ENCODE measurements around the gene TMEM203. TPM values are rescaled to one million over a fixed set of nuclear protein-coding genes. Genes with fewer than 3 reads are reported as not detected.

The TMEM203 gene
- total RNA-seq, 2 donors from 2014 or later = 35.7 to 43.5 TPM

DNA sequence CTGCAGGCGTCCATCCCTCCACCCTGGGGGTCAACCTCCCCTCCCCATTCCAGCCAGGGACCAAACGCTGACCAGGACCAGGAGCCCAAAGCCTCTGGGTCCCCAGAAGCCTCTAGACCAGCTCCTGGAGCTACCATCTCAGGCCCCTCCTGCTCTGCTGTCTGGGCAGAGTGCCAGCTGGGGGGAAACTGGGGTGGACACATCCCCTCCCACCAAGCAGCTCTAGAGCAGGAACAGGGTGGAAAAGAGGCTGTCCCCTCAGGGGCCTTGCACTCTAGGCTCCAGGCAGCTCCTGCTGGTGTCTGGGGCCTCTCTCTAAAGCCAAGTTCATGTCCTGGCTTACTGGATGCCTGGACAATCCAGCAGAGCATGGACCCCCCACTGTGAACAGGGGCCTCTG lies 12.6 kb downstream of the TMEM203 start:
- no peaks in the 10 kb centered on the region for H3K27me3 ChIP-seq
- H3K36me3 ChIP-seq = no peaks in the 10 kb centered on the region
- no peaks in the 10 kb centered on the region for H3K9me3 ChIP-seq
- H3K27ac ChIP-seq = no peak overlapping the region
- intact Hi-C loops (cut with DNase I) = no loop called here
- peaks cover 45% of the 10 kb centered on the region for H3K4me1 ChIP-seq
- no peak overlapping the region for H3K4me3 ChIP-seq
- H3K9ac ChIP-seq (ENCODE audit: low read depth in 2 of 2, low read length in 2 of 2) = no peak overlapping the region
- TF ChIP-seq, protein P1, sequence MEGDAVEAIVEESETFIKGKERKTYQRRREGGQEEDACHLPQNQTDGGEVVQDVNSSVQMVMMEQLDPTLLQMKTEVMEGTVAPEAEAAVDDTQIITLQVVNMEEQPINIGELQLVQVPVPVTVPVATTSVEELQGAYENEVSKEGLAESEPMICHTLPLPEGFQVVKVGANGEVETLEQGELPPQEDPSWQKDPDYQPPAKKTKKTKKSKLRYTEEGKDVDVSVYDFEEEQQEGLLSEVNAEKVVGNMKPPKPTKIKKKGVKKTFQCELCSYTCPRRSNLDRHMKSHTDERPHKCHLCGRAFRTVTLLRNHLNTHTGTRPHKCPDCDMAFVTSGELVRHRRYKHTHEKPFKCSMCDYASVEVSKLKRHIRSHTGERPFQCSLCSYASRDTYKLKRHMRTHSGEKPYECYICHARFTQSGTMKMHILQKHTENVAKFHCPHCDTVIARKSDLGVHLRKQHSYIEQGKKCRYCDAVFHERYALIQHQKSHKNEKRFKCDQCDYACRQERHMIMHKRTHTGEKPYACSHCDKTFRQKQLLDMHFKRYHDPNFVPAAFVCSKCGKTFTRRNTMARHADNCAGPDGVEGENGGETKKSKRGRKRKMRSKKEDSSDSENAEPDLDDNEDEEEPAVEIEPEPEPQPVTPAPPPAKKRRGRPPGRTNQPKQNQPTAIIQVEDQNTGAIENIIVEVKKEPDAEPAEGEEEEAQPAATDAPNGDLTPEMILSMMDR (IDR thresholded peaks at IDR 0.05) = no peak
- DNase-seq = no peak

DNA sequence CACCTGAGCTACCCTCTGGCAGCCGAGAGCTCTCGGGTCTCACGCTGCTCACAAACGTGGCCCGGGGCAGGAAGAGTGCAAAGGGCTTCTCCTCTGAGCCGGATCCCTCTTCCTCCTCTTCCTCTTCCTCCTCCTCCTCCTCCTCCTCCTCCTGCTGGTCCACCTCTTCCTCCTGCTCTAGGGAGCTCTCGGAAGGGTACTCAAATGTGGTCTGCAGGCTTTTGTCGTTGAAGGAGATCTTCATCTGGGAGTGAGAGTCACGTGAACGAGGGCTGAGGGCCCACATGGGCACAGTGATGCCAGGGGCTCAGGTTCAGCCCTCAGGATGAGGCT lies 13.0 kb downstream of the TMEM203 start:
- peaks cover 47% of the 10 kb centered on the region for H3K4me1 ChIP-seq
- no peaks in the 10 kb centered on the region for H3K9me3 ChIP-seq
- H3K27me3 ChIP-seq = no peaks in the 10 kb centered on the region
- H3K9ac ChIP-seq (ENCODE audit: low read depth in 2 of 2, low read length in 2 of 2) = peak overlapping the region in 1 of 2 donors; percentile 15
- intact Hi-C loops (cut with DNase I) = no loop called here
- DNase-seq = no peak
- TF ChIP-seq, protein P1 (IDR thresholded peaks at IDR 0.05) = no peak
- H3K4me3 ChIP-seq = no peak overlapping the region
- no peaks in the 10 kb centered on the region for H3K36me3 ChIP-seq
- H3K27ac ChIP-seq = no peak overlapping the region

DNA sequence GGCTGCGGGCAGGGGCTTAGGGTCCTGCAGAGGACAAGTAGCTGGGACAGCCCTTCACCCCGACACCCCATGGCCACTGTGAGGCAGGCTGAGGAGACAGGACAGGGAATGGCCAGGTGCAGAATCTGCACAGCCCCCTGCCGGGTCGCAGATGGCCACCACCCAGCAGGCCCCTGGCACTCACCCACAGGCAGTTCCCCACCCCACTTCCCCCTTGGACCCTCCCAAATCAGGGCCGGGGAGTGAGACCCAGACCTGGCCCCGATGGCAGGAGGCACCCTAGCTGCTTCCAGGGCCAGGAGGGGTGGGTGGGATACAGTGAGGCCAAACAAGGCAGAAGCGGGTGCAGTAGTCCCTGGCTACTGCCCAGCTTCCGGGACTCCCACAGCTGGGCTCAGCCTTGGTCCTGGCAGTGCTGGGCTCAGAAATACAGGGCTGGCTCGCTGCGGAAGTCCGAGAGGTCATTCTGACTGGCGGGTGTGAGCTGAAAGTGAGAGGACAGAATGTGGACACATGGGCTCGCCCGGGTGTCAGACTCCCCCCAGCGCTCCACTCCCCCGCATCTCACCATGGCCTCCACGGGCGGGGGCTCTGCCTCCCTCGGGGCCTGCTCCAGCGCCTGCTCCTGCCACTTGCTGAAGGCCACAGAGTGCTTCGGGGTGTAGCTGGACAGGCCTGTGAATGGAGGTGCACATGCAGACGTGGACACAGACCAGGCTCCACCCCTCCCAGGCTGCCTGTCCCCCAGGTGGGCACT lies 13.6 kb downstream of the TMEM203 start:
- no peak overlapping the region for H3K4me3 ChIP-seq
- H3K4me1 ChIP-seq = peaks cover 52% of the 10 kb centered on the region
- intact Hi-C loops (cut with DNase I) = no loop called here
- no peaks in the 10 kb centered on the region for H3K9me3 ChIP-seq
- no peak overlapping the region for H3K27ac ChIP-seq
- no peaks in the 10 kb centered on the region for H3K36me3 ChIP-seq
- H3K9ac ChIP-seq (ENCODE audit: low read depth in 2 of 2, low read length in 2 of 2) = peak overlapping the region in 1 of 2 donors; percentile 15
- H3K27me3 ChIP-seq = no peaks in the 10 kb centered on the region
- DNase-seq = no peak
- TF ChIP-seq, protein P1 (IDR thresholded peaks at IDR 0.05) = no peak

DNA sequence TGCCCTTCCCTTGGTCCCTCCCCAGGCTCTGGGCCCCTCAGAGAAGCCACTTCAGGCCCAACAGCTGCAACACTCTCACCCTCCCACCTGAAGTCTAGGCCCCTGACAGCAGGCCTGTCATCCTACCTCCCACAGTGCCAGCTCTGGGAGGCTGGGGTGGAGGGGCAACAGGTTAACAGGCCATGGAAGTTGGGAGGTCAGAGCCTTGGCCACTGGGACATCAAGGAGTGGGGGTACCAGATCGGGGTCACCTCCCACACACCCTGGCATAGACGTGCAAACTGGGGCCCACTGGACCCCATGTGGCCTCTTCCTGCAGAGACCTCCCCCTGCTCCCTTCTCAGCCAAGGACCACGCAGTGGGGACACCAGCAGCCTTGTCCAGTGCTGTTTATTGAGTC lies 14.2 kb downstream of the TMEM203 start:
- DNase-seq = no peak
- no peak overlapping the region for H3K27ac ChIP-seq
- no peaks in the 10 kb centered on the region for H3K9me3 ChIP-seq
- TF ChIP-seq, protein P1 (IDR thresholded peaks at IDR 0.05) = no peak
- H3K9ac ChIP-seq (ENCODE audit: low read depth in 2 of 2, low read length in 2 of 2) = peak overlapping the region in 1 of 2 donors; percentile 26
- H3K36me3 ChIP-seq = no peaks in the 10 kb centered on the region
- no peak overlapping the region for H3K4me3 ChIP-seq
- intact Hi-C loops (cut with DNase I) = no loop called here
- no peaks in the 10 kb centered on the region for H3K27me3 ChIP-seq
- peaks cover 54% of the 10 kb centered on the region for H3K4me1 ChIP-seq

DNA sequence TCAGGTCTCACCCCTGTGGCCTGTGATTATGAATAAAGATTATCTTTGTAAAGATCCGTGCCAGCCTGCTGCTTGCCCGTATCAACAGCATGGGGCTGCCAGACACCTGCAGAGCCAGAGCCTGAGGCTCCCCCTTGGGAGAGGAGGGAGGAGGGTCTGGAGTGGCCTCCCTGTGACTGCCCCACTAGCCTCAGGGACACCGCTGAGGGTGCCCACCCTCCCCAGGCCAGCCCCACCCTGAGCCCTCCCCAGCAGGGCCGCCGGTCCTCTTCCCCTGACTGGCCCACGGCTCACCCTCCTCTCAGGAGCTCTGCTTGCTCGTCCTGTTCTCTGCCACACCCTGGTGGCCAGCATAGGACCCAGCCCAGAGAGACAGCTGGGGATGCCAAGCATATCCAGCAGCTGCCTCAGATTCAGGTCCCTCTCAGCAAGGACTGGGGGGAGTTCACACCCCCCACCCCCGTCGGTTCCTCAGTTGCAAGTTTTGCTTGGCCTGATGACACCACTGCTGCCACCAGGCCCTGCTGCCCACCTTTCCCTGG lies 15.1 kb downstream of the TMEM203 start:
- intact Hi-C loops (cut with DNase I) = no loop called here
- no peak for DNase-seq
- peak overlapping the region in 1 of 2 donors; percentile 93 for H3K9ac ChIP-seq (ENCODE audit: low read depth in 2 of 2, low read length in 2 of 2)
- no peaks in the 10 kb centered on the region for H3K27me3 ChIP-seq
- H3K9me3 ChIP-seq = no peaks in the 10 kb centered on the region
- TF ChIP-seq, protein P1 (IDR thresholded peaks at IDR 0.05) = no peak
- peaks cover 3% of the 10 kb centered on the region for H3K36me3 ChIP-seq
- no peak overlapping the region for H3K27ac ChIP-seq
- H3K4me1 ChIP-seq = peaks cover 49% of the 10 kb centered on the region
- peak overlapping the region; percentile 99 for H3K4me3 ChIP-seq
